Thoracic aorta (tissue), 2 donors: ENCODE data around the gene ANKRD40. TPM values are rescaled to one million over a fixed set of nuclear protein-coding genes. Genes with fewer than 3 reads are reported as not detected.
"Not testable (repeated sequence)": the region's sequence is repeated elsewhere in the genome, so short reads cannot be mapped to it uniquely, and the experiment has no call there.

Experiments
- ATAC-seq: fragments of 150-250 bp; one replicate; pipeline ENCODE4 v1.8.0; 2017; ENCODE audit warnings: low read depth; ENCODE audit not compliant: insufficient number of reproducible peaks, low FRiP score
- DNase-seq: peaks from one replicate; pipeline ENCODE4 v3.0.0-alpha.2; 2020; ENCODE audit warnings: low spot score
- H3K27ac ChIP-seq, 2 donors: fragments of 200-600 bp; sonication (generic); 1 replicate in 1 of 2; 2 replicates in 1 of 2; pipeline ENCODE4 v1.5.1; 2016; ENCODE audit warnings: mild to moderate bottlenecking in 2 of 2, moderate library complexity in 2 of 2
- H3K27me3 ChIP-seq: fragments of 200-600 bp; sonication (generic); replicated peaks from 2 replicates; pipeline ENCODE4 v1.6.0; 2016; ENCODE audit warnings: mild to moderate bottlenecking; ENCODE audit not compliant: insufficient read depth
- H3K36me3 ChIP-seq: fragments of 200-600 bp; sonication (generic); one replicate; pipeline ENCODE4 v1.5.1; 2016
- H3K4me1 ChIP-seq, 2 donors: fragments of 200-600 bp; sonication (generic); 1 replicate in 1 of 2; 2 replicates in 1 of 2; pipeline versions ENCODE4 v1.5.1 to v1.6.0; 2016; ENCODE audit warnings: low read depth in 2 of 2, mild to moderate bottlenecking in 1 of 2; ENCODE audit not compliant: control insufficient read depth in 1 of 2
- H3K4me3 ChIP-seq: fragments of 200-600 bp; sonication (generic); 2 replicates; pipeline ENCODE4 v1.5.1; 2016; ENCODE audit warnings: mild to moderate bottlenecking
- H3K9me3 ChIP-seq: fragments of 200-600 bp; sonication (generic); 2 replicates; pipeline ENCODE4 v1.5.1; 2016
- total RNA-seq, 2 donors: library from RNA; depleted of rRNA; stranded (reverse); fragments of >200 nt; gene quantifications; one replicate each; pipeline versions ENCODE4 v1.1.0 to v1.2.3, GENCODE V29; 2016
- TF ChIP-seq, protein P1 (sequence below): fragments of 200-600 bp; sonication (generic); IDR thresholded peaks from one replicate; pipeline ENCODE4 v1.5.1; 2019; ENCODE audit warnings: antibody characterized with exemption

The ANKRD40 gene
- total RNA-seq, 2 donors from 2014 or later: 38.6 to 61.9 TPM

DNA sequence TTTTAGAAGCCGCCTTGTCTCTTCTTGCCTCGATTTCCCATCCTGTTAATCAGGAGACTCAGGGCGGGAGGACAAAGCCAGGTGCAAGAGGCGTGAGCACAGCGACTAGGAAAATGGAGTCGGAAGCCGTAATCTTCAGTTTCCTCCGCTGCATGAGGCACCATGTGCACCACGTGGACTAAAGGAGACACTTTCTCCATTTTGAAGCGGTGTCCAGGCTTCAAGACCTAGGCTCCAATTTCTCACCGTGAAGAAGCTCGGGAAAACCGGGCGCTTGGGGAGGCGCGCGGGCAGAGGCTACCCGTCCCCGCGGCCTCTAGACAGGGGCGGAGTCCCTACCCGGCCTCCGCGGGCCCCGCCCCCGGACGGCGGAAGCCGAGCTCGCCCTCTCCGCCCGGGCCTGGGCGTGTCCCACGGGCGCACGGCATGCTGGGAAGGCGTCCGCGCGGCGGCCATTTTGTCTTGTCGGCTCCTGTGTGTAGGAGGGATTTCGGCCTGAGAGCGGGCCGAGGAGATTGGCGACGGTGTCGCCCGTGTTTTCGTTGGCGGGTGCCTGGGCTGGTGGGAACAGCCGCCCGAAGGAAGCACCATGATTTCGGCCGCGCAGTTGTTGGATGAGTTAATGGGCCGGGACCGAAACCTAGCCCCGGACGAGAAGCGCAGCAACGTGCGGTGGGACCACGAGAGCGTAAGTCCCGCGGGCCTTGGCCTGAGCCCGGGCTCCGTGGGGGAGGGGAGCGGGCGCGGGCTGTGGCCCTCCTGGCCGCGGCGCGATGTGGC, 11.6 kb upstream of the ANKRD40 start, which contains the start of gene LUC7L3:
LUC7L3 (plus strand) TSS at position 460 of the 780 bp plus-strand sequence; CDS start at position 590, 130 bp downstream.
- ATAC-seq (peak; percentile 95), DNase-seq (peak; percentile 76)
- Histone ChIP-seq H3K36me3 (no peaks in the 10 kb centered on the region), H3K27ac (peak within 1 kb of the TSS; percentile 87 to 94), H3K4me3 (peak within 1 kb of the TSS; percentile 81), H3K9me3 (no peaks in the 10 kb centered on the region), H3K27me3 (no peaks in the 10 kb centered on the region), H3K4me1 (peaks cover 25 to 38% of the 10 kb centered on the region in 2 donors)
- TF ChIP-seq, protein P1, sequence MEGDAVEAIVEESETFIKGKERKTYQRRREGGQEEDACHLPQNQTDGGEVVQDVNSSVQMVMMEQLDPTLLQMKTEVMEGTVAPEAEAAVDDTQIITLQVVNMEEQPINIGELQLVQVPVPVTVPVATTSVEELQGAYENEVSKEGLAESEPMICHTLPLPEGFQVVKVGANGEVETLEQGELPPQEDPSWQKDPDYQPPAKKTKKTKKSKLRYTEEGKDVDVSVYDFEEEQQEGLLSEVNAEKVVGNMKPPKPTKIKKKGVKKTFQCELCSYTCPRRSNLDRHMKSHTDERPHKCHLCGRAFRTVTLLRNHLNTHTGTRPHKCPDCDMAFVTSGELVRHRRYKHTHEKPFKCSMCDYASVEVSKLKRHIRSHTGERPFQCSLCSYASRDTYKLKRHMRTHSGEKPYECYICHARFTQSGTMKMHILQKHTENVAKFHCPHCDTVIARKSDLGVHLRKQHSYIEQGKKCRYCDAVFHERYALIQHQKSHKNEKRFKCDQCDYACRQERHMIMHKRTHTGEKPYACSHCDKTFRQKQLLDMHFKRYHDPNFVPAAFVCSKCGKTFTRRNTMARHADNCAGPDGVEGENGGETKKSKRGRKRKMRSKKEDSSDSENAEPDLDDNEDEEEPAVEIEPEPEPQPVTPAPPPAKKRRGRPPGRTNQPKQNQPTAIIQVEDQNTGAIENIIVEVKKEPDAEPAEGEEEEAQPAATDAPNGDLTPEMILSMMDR: no peak

DNA sequence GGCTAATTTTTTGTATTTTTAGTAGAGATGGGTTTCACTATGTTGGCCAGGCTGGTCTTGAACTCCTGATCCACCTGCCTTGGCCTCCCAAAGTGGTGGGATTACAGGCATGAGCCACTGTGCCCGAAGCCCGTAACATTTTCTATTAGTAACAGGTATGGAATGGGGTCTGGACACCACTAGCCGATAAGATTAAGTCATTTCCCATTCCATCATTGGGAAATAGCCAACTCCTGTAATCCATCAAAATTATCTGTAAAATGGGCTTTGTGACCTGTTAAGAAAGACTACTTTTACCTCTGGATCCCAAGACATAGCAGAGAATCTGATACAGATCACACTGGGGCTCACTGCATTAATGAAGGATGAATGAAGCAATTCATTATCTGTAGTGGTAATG, 7.8 kb upstream of the ANKRD40 start:
- Histone ChIP-seq H3K27me3 (no peaks in the 10 kb centered on the region), H3K27ac (no peak overlapping the region), H3K4me1 (peaks cover 0 to 4% of the 10 kb centered on the region in 2 donors), H3K36me3 (no peaks in the 10 kb centered on the region), H3K4me3 (no peak overlapping the region), H3K9me3 (no peaks in the 10 kb centered on the region)
- no peak for ATAC-seq
- TF ChIP-seq, protein P1: no peak
- DNase-seq: no peak

DNA sequence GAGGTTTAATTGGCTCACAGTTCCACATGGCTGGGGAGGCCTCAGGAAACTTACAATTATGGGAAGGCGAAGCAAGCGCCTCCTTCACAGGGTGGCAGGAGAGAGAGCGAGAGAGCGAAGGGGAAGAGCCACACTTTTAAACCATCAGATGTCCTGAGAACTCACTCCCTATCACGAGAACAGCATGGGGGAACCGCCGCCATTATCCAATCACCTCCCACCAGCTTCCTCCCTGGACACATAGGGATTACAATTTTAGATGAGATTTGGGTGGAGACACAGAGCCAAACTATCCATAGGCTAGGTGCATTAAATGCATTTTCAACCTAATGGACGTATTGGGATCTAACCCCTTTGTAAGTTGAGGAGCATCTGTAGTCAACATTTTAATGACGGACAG, 4.9 kb upstream of the ANKRD40 start:
- DNase-seq: no peak

DNA sequence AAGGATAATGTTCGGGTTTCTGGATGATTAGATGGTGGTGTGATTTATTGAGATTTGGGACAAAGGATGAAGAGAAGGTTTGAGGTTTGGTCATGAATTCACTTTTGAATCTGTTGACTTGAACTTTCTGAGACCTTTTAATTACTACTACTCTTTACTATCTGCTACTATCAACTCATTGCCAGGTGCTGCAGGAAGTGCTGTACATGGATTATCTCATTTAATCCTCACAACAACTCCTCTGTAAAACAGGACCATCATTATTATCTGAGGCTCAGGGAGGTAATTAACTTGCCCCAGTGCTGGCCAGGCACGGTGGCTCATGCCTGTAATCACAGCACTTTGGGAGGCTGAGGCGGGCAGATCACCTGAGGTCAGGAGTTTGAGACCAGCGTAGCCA, 2.9 kb upstream of the ANKRD40 start:
- ATAC-seq (no peak), DNase-seq (no peak)
- Histone ChIP-seq H3K27ac (peak overlapping the region in 1 of 2 donors; percentile 2), H3K9me3 (no peaks in the 10 kb centered on the region), H3K4me3 (no peak overlapping the region), H3K27me3 (no peaks in the 10 kb centered on the region), H3K36me3 (no peaks in the 10 kb centered on the region), H3K4me1 (peaks cover 12 to 32% of the 10 kb centered on the region in 2 donors)
- TF ChIP-seq, protein P1: no peak

More for the DNA sequence above, 4.9 kb upstream of the ANKRD40 start:
- ATAC-seq: no peak
- TF ChIP-seq, protein P1: no peak
- Histone ChIP-seq H3K36me3 (no peaks in the 10 kb centered on the region), H3K4me1 (peaks cover 10 to 19% of the 10 kb centered on the region in 2 donors), H3K4me3 (no peak overlapping the region), H3K27me3 (no peaks in the 10 kb centered on the region), H3K27ac (no peak overlapping the region), H3K9me3 (no peaks in the 10 kb centered on the region)

DNA sequence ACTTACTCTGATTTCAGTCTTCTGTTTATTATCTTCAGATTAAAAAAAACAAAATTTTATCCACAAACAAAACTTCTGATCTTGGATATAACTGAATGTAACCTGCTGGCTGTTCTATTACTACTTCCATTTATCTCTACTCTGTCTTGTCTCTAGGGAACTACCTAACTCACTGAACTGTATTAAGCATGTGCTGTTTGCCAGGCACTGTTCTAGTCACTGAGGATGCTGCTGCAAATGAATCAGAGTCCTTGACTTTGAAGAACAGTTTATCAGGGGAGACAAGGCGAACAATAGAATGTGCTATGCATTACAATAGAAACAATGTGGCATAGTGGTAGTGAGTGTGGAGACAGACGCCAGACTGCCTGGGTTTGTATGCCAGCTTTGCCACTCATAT, 2.3 kb upstream of the ANKRD40 start:
- DNase-seq: no peak
- H3K27me3 ChIP-seq: no peaks in the 10 kb centered on the region
- H3K9me3 ChIP-seq: no peaks in the 10 kb centered on the region
- H3K4me3 ChIP-seq: no peak overlapping the region
- peak overlapping the region; percentile 1 to 2 for H3K27ac ChIP-seq
- peaks cover 12 to 38% of the 10 kb centered on the region in 2 donors for H3K4me1 ChIP-seq
- no peaks in the 10 kb centered on the region for H3K36me3 ChIP-seq
- no peak for ATAC-seq
- TF ChIP-seq, protein P1: no peak

DNA sequence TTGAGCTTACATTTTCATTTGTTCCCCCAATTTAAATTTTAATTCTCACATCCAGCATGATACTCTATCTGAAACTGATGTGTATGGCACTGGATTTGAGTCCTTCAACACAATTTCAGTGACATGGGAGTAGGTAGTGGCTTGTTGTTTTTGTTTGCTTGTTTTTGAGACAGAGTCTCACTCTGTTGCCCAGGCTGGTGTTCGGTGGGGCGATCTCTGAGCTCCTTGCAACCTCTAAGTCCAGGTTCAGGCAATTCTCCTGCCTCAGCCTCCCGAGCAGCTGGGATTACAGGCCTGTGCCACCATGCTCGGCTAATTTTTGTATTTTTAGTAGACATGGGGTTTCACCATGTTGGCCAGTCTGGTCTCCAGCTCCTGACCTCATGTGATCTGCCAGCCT, 1.3 kb upstream of the ANKRD40 start:
- Histone ChIP-seq H3K4me1 (peaks cover 12 to 46% of the 10 kb centered on the region in 2 donors), H3K27ac (peak overlapping the region; percentile 91 to 98)
- H3K9me3 ChIP-seq, H3K4me3 ChIP-seq, DNase-seq, H3K27me3 ChIP-seq, ATAC-seq, H3K36me3 ChIP-seq: not testable (repeated sequence)
